Astrocyte of the spinal cord (primary cell): ENCODE results near the gene ZBTB37.

ENCODE experiments used
- DNase-seq: peaks from one replicate; pipeline ENCODE4 v3.0.0; 2011; ENCODE audit warnings: low read depth, low spot score
- H3K4me3 ChIP-seq: 2 replicates; pipeline ENCODE4 v1.5.1; 2011; ENCODE audit warnings: low read depth, mild to moderate bottlenecking, low read length, moderate library complexity
- CTCF ChIP-seq: IDR thresholded peaks from 2 replicates; pipeline ENCODE4 v1.5.1; 2012; ENCODE audit warnings: low read depth, mild to moderate bottlenecking, low read length, inconsistent platforms
- in situ Hi-C: cut with HindIII; loops from 2 replicates; pipeline ENCODE4 v1.10.0; 2017; ENCODE audit warnings: low sequenced_read_pairs

Gene ZBTB37, protein sequence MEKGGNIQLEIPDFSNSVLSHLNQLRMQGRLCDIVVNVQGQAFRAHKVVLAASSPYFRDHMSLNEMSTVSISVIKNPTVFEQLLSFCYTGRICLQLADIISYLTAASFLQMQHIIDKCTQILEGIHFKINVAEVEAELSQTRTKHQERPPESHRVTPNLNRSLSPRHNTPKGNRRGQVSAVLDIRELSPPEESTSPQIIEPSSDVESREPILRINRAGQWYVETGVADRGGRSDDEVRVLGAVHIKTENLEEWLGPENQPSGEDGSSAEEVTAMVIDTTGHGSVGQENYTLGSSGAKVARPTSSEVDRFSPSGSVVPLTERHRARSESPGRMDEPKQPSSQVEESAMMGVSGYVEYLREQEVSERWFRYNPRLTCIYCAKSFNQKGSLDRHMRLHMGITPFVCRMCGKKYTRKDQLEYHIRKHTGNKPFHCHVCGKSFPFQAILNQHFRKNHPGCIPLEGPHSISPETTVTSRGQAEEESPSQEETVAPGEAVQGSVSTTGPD

GRCh38 chr1:173868266-173869020 lies at the start of gene ZBTB37:
TSS of gene ZBTB37 (plus strand) at chr1:173868380. CDS start at chr1:173870226, 1,846 bp downstream.
- peak within 1 kb of the TSS; percentile 91 for H3K4me3 ChIP-seq
- no peak for DNase-seq
- in situ Hi-C loops = no loop called here
- TF ChIP-seq CTCF = no peak

DNA sequence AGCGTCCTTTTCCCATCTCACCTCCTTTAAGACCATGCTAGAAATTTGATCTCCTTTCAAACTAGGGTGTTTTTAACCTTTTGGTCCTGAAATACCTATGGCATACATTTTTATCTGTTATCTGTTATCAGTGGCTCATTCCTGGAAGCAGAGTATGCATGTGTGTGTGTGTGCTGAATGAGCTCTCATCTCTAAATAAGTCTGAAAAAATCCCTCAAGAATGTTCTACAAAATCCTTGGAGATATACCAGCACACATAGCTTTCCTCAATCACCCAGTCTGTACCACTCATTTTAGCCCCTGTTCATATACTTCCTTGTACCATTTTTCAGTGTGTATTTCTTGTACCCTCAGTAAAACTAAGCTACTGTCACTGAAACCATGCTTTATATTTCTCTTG lies 49.7 kb upstream of the ZBTB37 start:
- TF ChIP-seq CTCF = no peak
- no peak overlapping the region for H3K4me3 ChIP-seq
- in situ Hi-C loops = no loop called here
- no peak for DNase-seq

DNA sequence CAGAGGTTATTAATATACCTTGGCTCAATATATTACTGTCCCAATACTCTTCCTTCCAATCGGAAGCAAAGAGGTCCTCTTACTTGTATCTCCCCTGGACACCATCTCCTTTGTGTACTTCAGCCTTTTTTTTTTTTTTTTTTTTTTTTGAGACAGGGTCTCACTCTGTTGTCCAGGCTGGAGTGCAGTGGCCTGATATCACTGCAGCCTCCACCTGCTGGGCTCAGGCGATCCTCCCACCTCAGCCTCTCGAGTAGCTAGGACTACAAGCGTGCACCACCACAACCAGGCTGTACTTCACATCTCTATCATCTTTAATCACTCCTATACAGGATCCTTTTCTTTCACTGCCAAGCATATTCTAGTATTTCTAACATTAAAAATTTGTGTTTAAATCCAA lies 46.5 kb upstream of the ZBTB37 start:
- in situ Hi-C loops = no loop called here
- TF ChIP-seq CTCF = no peak

DNA sequence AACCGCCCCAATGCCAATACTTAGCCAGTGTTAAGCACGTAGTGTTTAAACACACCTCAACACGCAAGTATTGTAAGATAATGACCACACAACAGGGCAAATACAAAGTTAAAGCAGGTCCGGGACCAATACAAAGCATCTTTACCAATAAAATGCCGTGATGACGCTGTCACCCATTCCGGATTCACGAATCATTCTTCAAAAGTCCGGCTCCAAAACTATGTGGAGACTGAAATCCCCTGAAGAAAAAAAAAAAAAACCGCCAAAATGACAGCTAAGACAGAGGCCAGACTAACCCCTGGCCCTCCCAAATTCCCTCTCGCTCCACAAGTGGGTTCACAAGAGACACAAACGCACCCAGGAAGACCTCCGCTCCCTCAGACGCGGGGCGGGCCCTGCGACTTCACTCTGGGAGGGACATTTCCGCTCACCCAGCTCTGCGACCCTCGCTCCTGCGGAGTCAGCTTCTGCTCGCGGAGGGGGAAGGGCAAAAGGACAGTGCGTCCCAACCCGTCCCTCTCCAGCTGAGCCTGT lies 44.3 kb upstream of the ZBTB37 start:
- peak overlapping the region; percentile 75 for H3K4me3 ChIP-seq
- no peak for DNase-seq
- TF ChIP-seq CTCF = no peak
- in situ Hi-C loops = no loop called here

More for the DNA sequence above, 46.5 kb upstream of the ZBTB37 start:
- no peak for DNase-seq
- H3K4me3 ChIP-seq = no peak overlapping the region

DNA sequence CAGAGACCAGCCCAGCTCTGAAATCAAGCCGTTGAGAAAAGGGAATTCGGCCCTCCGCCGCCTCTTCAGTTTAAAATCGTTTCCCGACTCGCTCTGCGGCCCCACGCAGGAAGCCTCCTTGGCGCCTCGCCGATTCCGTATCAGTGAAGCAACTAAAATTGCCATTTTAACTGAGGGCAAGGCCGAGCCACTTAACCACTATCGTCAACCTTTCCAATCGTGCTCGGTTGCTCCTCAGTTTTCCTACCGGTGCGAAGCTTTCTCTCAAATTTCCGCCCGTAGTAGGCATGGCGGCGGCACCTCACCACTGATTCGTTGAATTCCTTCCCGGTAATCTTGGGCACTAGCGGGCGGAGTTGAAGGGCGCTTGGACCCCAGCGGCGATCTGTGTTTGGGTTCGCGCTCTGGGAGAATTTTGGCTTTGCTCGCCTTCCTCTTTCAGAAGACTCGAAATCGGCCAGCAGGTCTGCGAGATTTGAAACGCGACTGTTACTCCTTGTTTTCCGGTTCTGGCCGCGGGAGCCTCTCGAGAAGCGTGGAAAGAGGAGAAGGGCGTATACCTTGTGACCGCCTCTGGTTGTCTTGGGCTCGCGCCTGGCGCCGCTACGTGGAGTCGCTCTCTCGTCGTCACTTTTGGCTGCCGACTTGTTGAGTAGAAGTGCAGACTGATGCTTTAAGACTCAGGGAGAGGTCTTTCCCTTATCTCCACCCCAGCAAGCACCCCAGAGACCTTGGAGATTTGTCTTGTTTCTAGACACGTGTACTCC lies 43.7 kb upstream of the ZBTB37 start, which contains the start of the genes CENPL and DARS2:
Gene CENPL (minus strand): TSS at position 569 of the 767 bp plus-strand sequence. CDS start 13,584 bp downstream, outside the sequence.
Gene DARS2 (plus strand): TSS at position 359 of the 767 bp plus-strand sequence. CDS start 557 bp downstream, outside the sequence.
- in situ Hi-C loops = no loop called here
- no peak for TF ChIP-seq CTCF
- DNase-seq = peak; percentile 99
- peak within 1 kb of the TSS; percentile 75 for H3K4me3 ChIP-seq

- no peak for TF ChIP-seq CTCF
- in situ Hi-C loops = no loop called here
- no peak overlapping the region for H3K4me3 ChIP-seq
- DNase-seq = no peak
These were observed 40.6 kb upstream of the ZBTB37 start for GRCh38 chr1:173827611-173828010.
